GM12878 (cell line): ENCODE data around the gene FAM193A. TPM values are rescaled to one million over a fixed set of nuclear protein-coding genes. Genes with fewer than 3 reads are reported as not detected.

Source experiments
- ATF3 ChIP-seq: IDR thresholded peaks from 2 replicates; pipeline ENCODE4 v1.6.1; 2011; ENCODE audit warnings: low read depth, mild to moderate bottlenecking, low read length, moderate library complexity, borderline replicate concordance; ENCODE audit errors: extremely low read depth
- BHLHE40 ChIP-seq, 2 experiments: fragments of 450-650 bp in 1 of 2; IDR thresholded peaks; 2 replicates each; pipeline ENCODE4 v1.6.1; 2011 to 2017; ENCODE audit warnings: low read depth in 2 of 2, borderline replicate concordance in 1 of 2, improper control_type of control experiment in 1 of 2, low read length in 1 of 2, mild to moderate bottlenecking in 1 of 2
- BRCA1 ChIP-seq: IDR thresholded peaks from 2 replicates; pipeline ENCODE4 v1.6.1; 2011; ENCODE audit warnings: low read depth, low read length, improper control_type of control experiment
- EED ChIP-seq: sonication (generic); IDR thresholded peaks from 2 replicates; pipeline ENCODE4 v1.6.1; 2016; ENCODE audit warnings: antibody characterized with exemption, low read depth
- EGR1 ChIP-seq, 2 experiments: IDR thresholded peaks; 1 replicate in 1 of 2; 2 replicates in 1 of 2; pipeline ENCODE4 v1.6.1; 2011 to 2012; ENCODE audit warnings: low read depth in 2 of 2, low read length in 2 of 2, borderline replicate concordance in 1 of 2, mild to moderate bottlenecking in 1 of 2, moderate library complexity in 1 of 2
- HSF1 ChIP-seq: fragments of 150-350 bp; IDR thresholded peaks from 2 replicates; pipeline ENCODE4 v1.6.1; 2014; ENCODE audit warnings: mild to moderate bottlenecking, low read depth, low read length
- MEF2A ChIP-seq: IDR thresholded peaks from 2 replicates; pipeline ENCODE4 v1.6.1; 2011; ENCODE audit warnings: low read depth, mild to moderate bottlenecking, low read length, moderate library complexity; ENCODE audit not compliant: insufficient read depth
- MYC ChIP-seq: IDR thresholded peaks from 2 replicates; pipeline ENCODE4 v1.6.1; 2011; ENCODE audit warnings: mild to moderate bottlenecking, low read length, moderate library complexity, inconsistent platforms; ENCODE audit not compliant: insufficient read depth, insufficient replicate concordance, insufficient read length, severe bottlenecking
- PAX8 ChIP-seq: fragments of 450-650 bp; IDR thresholded peaks from 2 replicates; pipeline ENCODE4 v1.6.1; 2017; ENCODE audit warnings: mild to moderate bottlenecking, moderate library complexity
- RUNX3 ChIP-seq: IDR thresholded peaks from 2 replicates; pipeline ENCODE4 v1.6.1; 2012; ENCODE audit warnings: low read length, inconsistent platforms
- TBL1XR1 ChIP-seq: IDR thresholded peaks from 2 replicates; pipeline ENCODE4 v1.6.1; 2012; ENCODE audit warnings: low read depth, low read length, improper control_type of control experiment
- YBX1 ChIP-seq: fragments of 450-650 bp; IDR thresholded peaks from 2 replicates; pipeline ENCODE4 v1.6.1; 2016; ENCODE audit warnings: antibody characterized with exemption
- ZBTB11 ChIP-seq: fragments of 450-650 bp; formaldehyde crosslinking; IDR thresholded peaks from 2 replicates; pipeline ENCODE4 v1.5.0; 2022; ENCODE audit warnings: mild to moderate bottlenecking, missing genetic modification characterization
- polyA plus RNA-seq, 11 experiments: library from polyadenylated mRNA; depleted of rRNA in 4 of 11; unstranded in 6 of 11; stranded (reverse) in 5 of 11; fragments of >200 nt; fragmentation: Nextera tagmentation in 4 of 11; fragmentation: Illumina TruSeq in 1 of 11; extraction: Ambion mirVana in 4 of 11; extraction: Trizol in 1 of 11; gene quantifications; 1 replicate in 1 of 11; 2 replicates in 10 of 11; pipeline versions ENCODE4 v1.2.1 to v1.2.3, GENCODE V29; 2011 to 2016; ENCODE audit warnings: inconsistent platforms in 2 of 11, missing spikeins in 2 of 11, low read depth in 1 of 11
- total RNA-seq, 4 experiments: library from RNA; depleted of rRNA in 3 of 4; stranded (reverse); fragments of >200 nt in 3 of 4; fragmentation: Illumina TruSeq in 1 of 4; extraction: Trizol in 1 of 4; gene quantifications; 2 replicates each; pipeline versions ENCODE4 v1.2.1 to v1.2.3, GENCODE V29; 2013 to 2021
- TF ChIP-seq, protein P1 (sequence below): IDR thresholded peaks from 2 replicates; pipeline ENCODE4 v1.6.1; 2012; ENCODE audit warnings: low read length, inconsistent platforms
- TF ChIP-seq, protein P2 (sequence below): fragments of 450-650 bp; IDR thresholded peaks from 2 replicates; pipeline ENCODE4 v1.6.1; 2018; ENCODE audit warnings: mild to moderate bottlenecking, low read depth, moderate library complexity; ENCODE audit not compliant: partially characterized antibody
- TF ChIP-seq, protein P3 (sequence below): fragments of 450-650 bp; IDR thresholded peaks from 2 replicates; pipeline ENCODE4 v1.6.1; 2016; ENCODE audit warnings: mild to moderate bottlenecking

The FAM193A gene
- total and polyA plus RNA-seq, 10 of the 15 experiments (the other 5 are each of a cell fraction or from before 2014, with no cell fraction given) = 0.52 to 23.3 (median 7.4) TPM

- TF ChIP-seq, protein P1, sequence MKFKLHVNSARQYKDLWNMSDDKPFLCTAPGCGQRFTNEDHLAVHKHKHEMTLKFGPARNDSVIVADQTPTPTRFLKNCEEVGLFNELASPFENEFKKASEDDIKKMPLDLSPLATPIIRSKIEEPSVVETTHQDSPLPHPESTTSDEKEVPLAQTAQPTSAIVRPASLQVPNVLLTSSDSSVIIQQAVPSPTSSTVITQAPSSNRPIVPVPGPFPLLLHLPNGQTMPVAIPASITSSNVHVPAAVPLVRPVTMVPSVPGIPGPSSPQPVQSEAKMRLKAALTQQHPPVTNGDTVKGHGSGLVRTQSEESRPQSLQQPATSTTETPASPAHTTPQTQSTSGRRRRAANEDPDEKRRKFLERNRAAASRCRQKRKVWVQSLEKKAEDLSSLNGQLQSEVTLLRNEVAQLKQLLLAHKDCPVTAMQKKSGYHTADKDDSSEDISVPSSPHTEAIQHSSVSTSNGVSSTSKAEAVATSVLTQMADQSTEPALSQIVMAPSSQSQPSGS = peak; percentile 10; the same call in 1 of the 2 replicates
- TF ChIP-seq, protein P2, sequence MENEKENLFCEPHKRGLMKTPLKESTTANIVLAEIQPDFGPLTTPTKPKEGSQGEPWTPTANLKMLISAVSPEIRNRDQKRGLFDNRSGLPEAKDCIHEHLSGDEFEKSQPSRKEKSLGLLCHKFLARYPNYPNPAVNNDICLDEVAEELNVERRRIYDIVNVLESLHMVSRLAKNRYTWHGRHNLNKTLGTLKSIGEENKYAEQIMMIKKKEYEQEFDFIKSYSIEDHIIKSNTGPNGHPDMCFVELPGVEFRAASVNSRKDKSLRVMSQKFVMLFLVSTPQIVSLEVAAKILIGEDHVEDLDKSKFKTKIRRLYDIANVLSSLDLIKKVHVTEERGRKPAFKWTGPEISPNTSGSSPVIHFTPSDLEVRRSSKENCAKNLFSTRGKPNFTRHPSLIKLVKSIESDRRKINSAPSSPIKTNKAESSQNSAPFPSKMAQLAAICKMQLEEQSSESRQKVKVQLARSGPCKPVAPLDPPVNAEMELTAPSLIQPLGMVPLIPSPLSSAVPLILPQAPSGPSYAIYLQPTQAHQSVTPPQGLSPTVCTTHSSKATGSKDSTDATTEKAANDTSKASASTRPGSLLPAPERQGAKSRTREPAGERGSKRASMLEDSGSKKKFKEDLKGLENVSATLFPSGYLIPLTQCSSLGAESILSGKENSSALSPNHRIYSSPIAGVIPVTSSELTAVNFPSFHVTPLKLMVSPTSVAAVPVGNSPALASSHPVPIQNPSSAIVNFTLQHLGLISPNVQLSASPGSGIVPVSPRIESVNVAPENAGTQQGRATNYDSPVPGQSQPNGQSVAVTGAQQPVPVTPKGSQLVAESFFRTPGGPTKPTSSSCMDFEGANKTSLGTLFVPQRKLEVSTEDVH = no peak
- TF ChIP-seq HSF1 (no peak), BHLHE40 (IDR thresholded peaks at IDR 0.05; ENCODE audit: borderline replicate concordance in 1 of 2, low read depth in 2 of 2, low read length in 1 of 2) (peak; percentile 46 to 86), YBX1 (no peak), TBL1XR1 (0 out of 2 replicates have a peak, but pooled peaks have one; percentile 46), MEF2A (no peak), EED (0 out of 2 replicates have a peak, but pooled peaks have one; percentile 32), ATF3 (no peak), ZBTB11 (CRISPR knock-in tag) (no peak), MYC (no peak), PAX8 (no peak), BRCA1 (no peak), EGR1 (IDR thresholded peaks at IDR 0.05; ENCODE audit: borderline replicate concordance in 1 of 2, low read depth in 2 of 2, low read length in 2 of 2) (no peak), RUNX3 (peak; percentile 41; the same call in 1 of the 2 replicates)
- TF ChIP-seq, protein P3, sequence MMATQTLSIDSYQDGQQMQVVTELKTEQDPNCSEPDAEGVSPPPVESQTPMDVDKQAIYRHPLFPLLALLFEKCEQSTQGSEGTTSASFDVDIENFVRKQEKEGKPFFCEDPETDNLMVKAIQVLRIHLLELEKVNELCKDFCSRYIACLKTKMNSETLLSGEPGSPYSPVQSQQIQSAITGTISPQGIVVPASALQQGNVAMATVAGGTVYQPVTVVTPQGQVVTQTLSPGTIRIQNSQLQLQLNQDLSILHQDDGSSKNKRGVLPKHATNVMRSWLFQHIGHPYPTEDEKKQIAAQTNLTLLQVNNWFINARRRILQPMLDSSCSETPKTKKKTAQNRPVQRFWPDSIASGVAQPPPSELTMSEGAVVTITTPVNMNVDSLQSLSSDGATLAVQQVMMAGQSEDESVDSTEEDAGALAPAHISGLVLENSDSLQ = peak; percentile 82
Measured at GRCh38 chr4:2497931-2498330, 38.5 kb upstream of the FAM193A start (continued).
